G401 (cell line): ENCODE results near the gene TMEM164. TPM values are rescaled to one million over a fixed set of nuclear protein-coding genes. Genes with fewer than 3 reads are reported as not detected.
A peak's percentile ranks its signal among the peaks of the same experiment; 100 is the strongest.

Experiments
- DNase-seq: peaks from one replicate; pipeline ENCODE4 v3.0.0-alpha.2; 2015; ENCODE audit warnings: low spot score
- in situ Hi-C: cut with HindIII; loops from 2 replicates; pipeline ENCODE4 v1.10.0; 2016; ENCODE audit warnings: low sequenced_read_pairs, mixed read lengths
- total RNA-seq: library from RNA; depleted of rRNA; stranded (reverse); fragments of >200 nt; shearing (Covaris generic); gene quantifications from 2 replicates; pipeline ENCODE4 v1.2.3, GENCODE V29; 2014

TMEM164 gene
- total RNA-seq, 1 experiment from 2014 or later: 7.0 TPM

- in situ Hi-C loops: no loop called here
- no peak for DNase-seq
Measured at GRCh38 chrX:110116066-110116980, 113.4 kb downstream of the TMEM164 start.

- DNase-seq: no peak
- in situ Hi-C loops: no loop called here
Measured at GRCh38 chrX:110118530-110118929, 115.6 kb downstream of the TMEM164 start.

GRCh38 chrX:110119480-110119879 lies 116.6 kb downstream of the TMEM164 start:
- in situ Hi-C loops: no loop called here
- DNase-seq: no peak

- in situ Hi-C loops: no loop called here
- DNase-seq: no peak
Measured at GRCh38 chrX:110120025-110120424, 117.1 kb downstream of the TMEM164 start.

GRCh38 chrX:110123331-110123782 lies 120.4 kb downstream of the TMEM164 start:
- no peak for DNase-seq
- in situ Hi-C loops: no loop called here

GRCh38 chrX:110125446-110126162 lies 122.7 kb downstream of the TMEM164 start:
- in situ Hi-C loops: no loop called here
- DNase-seq: peak; percentile 6

GRCh38 chrX:110131031-110131430 lies 128.1 kb downstream of the TMEM164 start:
- no peak for DNase-seq
- in situ Hi-C loops: no loop called here

- DNase-seq: no peak
- in situ Hi-C loops: no loop called here
Measured at GRCh38 chrX:110132450-110133114, 129.7 kb downstream of the TMEM164 start.

GRCh38 chrX:110133735-110134370 lies 130.9 kb downstream of the TMEM164 start:
- in situ Hi-C loops: no loop called here
- DNase-seq: no peak

GRCh38 chrX:110135618-110136017 lies 132.7 kb downstream of the TMEM164 start:
- DNase-seq: no peak
- in situ Hi-C loops: no loop called here

GRCh38 chrX:110136136-110136535 lies 133.2 kb downstream of the TMEM164 start:
- in situ Hi-C loops: no loop called here
- DNase-seq: no peak

GRCh38 chrX:110138557-110138956 lies 135.6 kb downstream of the TMEM164 start:
- in situ Hi-C loops: no loop called here
- DNase-seq: no peak

GRCh38 chrX:110139172-110139571 lies 136.3 kb downstream of the TMEM164 start:
- in situ Hi-C loops: no loop called here

GRCh38 chrX:110142096-110142495 lies 139.2 kb downstream of the TMEM164 start:
- no peak for DNase-seq
- in situ Hi-C loops: no loop called here

More at GRCh38 chrX:110139172-110139571, 136.3 kb downstream of the TMEM164 start:
- DNase-seq: no peak

GRCh38 chrX:110143454-110144210 lies 140.7 kb downstream of the TMEM164 start:
- DNase-seq: peak; percentile 74
- in situ Hi-C loops: no loop called here

GRCh38 chrX:110145311-110145710 lies 142.4 kb downstream of the TMEM164 start:
- in situ Hi-C loops: no loop called here
- DNase-seq: no peak

- in situ Hi-C loops: no loop called here
- peak; percentile 21 for DNase-seq
Measured at GRCh38 chrX:110145854-110146253, 142.9 kb downstream of the TMEM164 start.

- in situ Hi-C loops: no loop called here
Measured at GRCh38 chrX:110146521-110146920, 143.6 kb downstream of the TMEM164 start.

GRCh38 chrX:110153244-110153643 lies 150.3 kb downstream of the TMEM164 start:
- DNase-seq: no peak
- in situ Hi-C loops: no loop called here

More at GRCh38 chrX:110146521-110146920, 143.6 kb downstream of the TMEM164 start:
- peak; percentile 37 for DNase-seq
